Measurements from ENCODE around the gene SMIM9. TPM values are rescaled to one million over a fixed set of nuclear protein-coding genes. Genes with fewer than 3 reads are reported as not detected.

The SMIM9 gene
- total RNA-seq, 1 experiment from 2014 or later: not detected

- DNase-seq (ENCODE audit: low spot score): no peak
- POLR2A ChIA-PET (ENCODE audit: low non-redundant PET): no interaction called here
- no peaks in the 10 kb centered on the region for H3K27me3 ChIP-seq (replicated peaks; ENCODE audit: insufficient read depth, low read depth, low read length, poor library complexity)
- H3K36me3 ChIP-seq (ENCODE audit: insufficient read depth, low read length, poor library complexity, severe bottlenecking): no peaks in the 10 kb centered on the region
- no peak overlapping the region for H3K4me3 ChIP-seq (ENCODE audit: low read depth, low read length, poor library complexity, severe bottlenecking)
- no peaks in the 10 kb centered on the region for H3K9me3 ChIP-seq (ENCODE audit: low read depth, low read length, poor library complexity, severe bottlenecking)
- TF ChIP-seq EZH2 (IDR thresholded peaks at IDR 0.05; ENCODE audit: borderline replicate concordance, low read depth, low read length, poor library complexity, severe bottlenecking) (no peak), CTCF (conservative IDR thresholded peaks at IDR 0.05; ENCODE audit: low read depth, low read length) (no peak)
- intact Hi-C loops (cut with micrococcal nuclease; ENCODE audit: unreplicated experiment): no loop called here
- no TSS peak for BruUV-seq (replicated peaks)
- CTCF ChIA-PET: no interaction called here
- H3K4me1 ChIP-seq (ENCODE audit: insufficient read depth, low read length, poor library complexity, severe bottlenecking): peaks cover 9% of the 10 kb centered on the region
- H3K27ac ChIP-seq (ENCODE audit: low read depth, low read length, poor library complexity, severe bottlenecking): no peak overlapping the region
Observed at GRCh38 chrX:154795016-154795415, 39.4 kb downstream of the SMIM9 start.

GRCh38 chrX:154793084-154793795, 41.2 kb downstream of the SMIM9 start:
- no peaks in the 10 kb centered on the region for H3K27me3 ChIP-seq (replicated peaks; ENCODE audit: insufficient read depth, low read depth, low read length, poor library complexity)
- H3K4me3 ChIP-seq (ENCODE audit: low read depth, low read length, poor library complexity, severe bottlenecking): no peak overlapping the region
- ChIA-PET CTCF (no interaction called here), POLR2A (ENCODE audit: low non-redundant PET) (no interaction called here)
- TF ChIP-seq EZH2 (IDR thresholded peaks at IDR 0.05; ENCODE audit: borderline replicate concordance, low read depth, low read length, poor library complexity, severe bottlenecking): no peak
- no peak for TF ChIP-seq CTCF (conservative IDR thresholded peaks at IDR 0.05; ENCODE audit: low read depth, low read length)
- no peaks in the 10 kb centered on the region for H3K9me3 ChIP-seq (ENCODE audit: low read depth, low read length, poor library complexity, severe bottlenecking)
- intact Hi-C loops (cut with micrococcal nuclease; ENCODE audit: unreplicated experiment): no loop called here
- no peaks in the 10 kb centered on the region for H3K4me1 ChIP-seq (ENCODE audit: insufficient read depth, low read length, poor library complexity, severe bottlenecking)
- H3K36me3 ChIP-seq (ENCODE audit: insufficient read depth, low read length, poor library complexity, severe bottlenecking): no peaks in the 10 kb centered on the region
- no peak for DNase-seq (ENCODE audit: low spot score)
- H3K27ac ChIP-seq (ENCODE audit: low read depth, low read length, poor library complexity, severe bottlenecking): no peak overlapping the region
- no TSS peak for BruUV-seq (replicated peaks)

GRCh38 chrX:154791939-154792338, 42.5 kb downstream of the SMIM9 start:
- Histone ChIP-seq H3K27ac (ENCODE audit: low read depth, low read length, poor library complexity, severe bottlenecking) (no peak overlapping the region), H3K27me3 (replicated peaks; ENCODE audit: insufficient read depth, low read depth, low read length, poor library complexity) (no peaks in the 10 kb centered on the region), H3K4me3 (ENCODE audit: low read depth, low read length, poor library complexity, severe bottlenecking) (no peak overlapping the region), H3K4me1 (ENCODE audit: insufficient read depth, low read length, poor library complexity, severe bottlenecking) (no peaks in the 10 kb centered on the region), H3K36me3 (ENCODE audit: insufficient read depth, low read length, poor library complexity, severe bottlenecking) (no peaks in the 10 kb centered on the region), H3K9me3 (ENCODE audit: low read depth, low read length, poor library complexity, severe bottlenecking) (no peaks in the 10 kb centered on the region)
- no peak for DNase-seq (ENCODE audit: low spot score)
- intact Hi-C loops (cut with micrococcal nuclease; ENCODE audit: unreplicated experiment): no loop called here
- TF ChIP-seq CTCF (conservative IDR thresholded peaks at IDR 0.05; ENCODE audit: low read depth, low read length) (no peak), EZH2 (IDR thresholded peaks at IDR 0.05; ENCODE audit: borderline replicate concordance, low read depth, low read length, poor library complexity, severe bottlenecking) (no peak)
- CTCF ChIA-PET: no interaction called here
- POLR2A ChIA-PET (ENCODE audit: low non-redundant PET): no interaction called here
- no TSS peak for BruUV-seq (replicated peaks)
